Natural killer cell (primary cell): Measurements from ENCODE around the gene POLD4. TPM values are rescaled to one million over a fixed set of nuclear protein-coding genes. Genes with fewer than 3 reads are reported as not detected.

Experiments used
- ATAC-seq, 3 donors: fragments of 150-1000 bp in 2 of 3; fragments of 200-7000 bp in 1 of 3; cut with Tn5 transposase; 1 replicate in 1 of 3; 2 replicates in 2 of 3; pipeline ENCODE4 v1.10.0; 2021; ENCODE audit warnings: mild to moderate bottlenecking in 2 of 3, moderate library complexity in 2 of 3
- DNase-seq, 2 donors: peaks; one replicate each; pipeline versions ENCODE4 v3.0.0 to v3.0.0-alpha.2; 2013 to 2021; ENCODE audit warnings: mixed read lengths in 1 of 2
- H3K27ac ChIP-seq: one replicate; pipeline ENCODE4 v1.5.1; 2013; ENCODE audit warnings: mild to moderate bottlenecking, low read length
- H3K27me3 ChIP-seq: one replicate; pipeline ENCODE4 v1.6.1; 2013; ENCODE audit warnings: low read length; ENCODE audit not compliant: control insufficient read depth, insufficient read depth
- H3K36me3 ChIP-seq: one replicate; pipeline ENCODE4 v1.6.1; 2013; ENCODE audit warnings: low read length; ENCODE audit not compliant: control insufficient read depth, insufficient read depth
- H3K4me1 ChIP-seq: one replicate; pipeline ENCODE4 v1.6.1; 2013; ENCODE audit warnings: low read length; ENCODE audit not compliant: control insufficient read depth, insufficient read depth
- H3K4me3 ChIP-seq: one replicate; pipeline ENCODE4 v1.5.1; 2013; ENCODE audit warnings: low read length
- H3K9me3 ChIP-seq: one replicate; pipeline ENCODE4 v1.6.1; 2013; ENCODE audit warnings: low read length; ENCODE audit not compliant: control insufficient read depth, insufficient read depth
- H3K27ac Mint-ChIP-seq, 2 donors: one replicate each; pipeline ENCODE4 v1.8.0; 2022; ENCODE audit warnings: mild to moderate bottlenecking in 2 of 2, mixed read lengths in 2 of 2, moderate library complexity in 1 of 2
- H3K27me3 Mint-ChIP-seq, 2 donors: one replicate each; pipeline ENCODE4 v1.8.0; 2022; ENCODE audit warnings: low read depth in 2 of 2, mixed read lengths in 2 of 2
- H3K36me3 Mint-ChIP-seq: one replicate; pipeline ENCODE4 v1.8.0; 2022; ENCODE audit warnings: mixed read lengths
- H3K4me1 Mint-ChIP-seq, 2 donors: one replicate each; pipeline ENCODE4 v1.8.0; 2022; ENCODE audit warnings: mixed read lengths in 2 of 2
- H3K4me3 Mint-ChIP-seq: one replicate; pipeline ENCODE4 v1.8.0; 2022; ENCODE audit warnings: mild to moderate bottlenecking, moderate library complexity, mixed read lengths
- H3K9me3 Mint-ChIP-seq, 2 donors: one replicate each; pipeline ENCODE4 v1.8.0; 2022; ENCODE audit warnings: mixed read lengths in 2 of 2
- WGBS: methylation state at CpG from one replicate; pipeline ENCODE4 v1.1.7; 2013; ENCODE audit warnings: missing lambda C conversion rate; ENCODE audit not compliant: insufficient coverage; 5-methylcytosine and 5-hydroxymethylcytosine counted together
- intact Hi-C: fragments of 100-400 bp; cut with micrococcal nuclease; formaldehyde crosslinking; loops from one replicate; pipeline ENCODE4 v1.14.2; 2022
- total RNA-seq, 4 donors: library from RNA; stranded (reverse); fragments of 120-200 nt in 1 of 4; gene quantifications; one replicate each; pipeline versions ENCODE4 v1.2.3 to v1.2.4, GENCODE V29; 2013 to 2022
- TF ChIP-seq, protein P1 (sequence below): fragments of 200-600 bp; IDR thresholded peaks from one replicate; pipeline ENCODE4 v1.8.0; 2022; ENCODE audit warnings: antibody characterized with exemption

The POLD4 gene
- total RNA-seq, 3 donors from 2014 or later (not counting 1 experiment from before 2014, with no cell fraction given), result 45.8 to 63.7 (median 60.5) TPM

DNA sequence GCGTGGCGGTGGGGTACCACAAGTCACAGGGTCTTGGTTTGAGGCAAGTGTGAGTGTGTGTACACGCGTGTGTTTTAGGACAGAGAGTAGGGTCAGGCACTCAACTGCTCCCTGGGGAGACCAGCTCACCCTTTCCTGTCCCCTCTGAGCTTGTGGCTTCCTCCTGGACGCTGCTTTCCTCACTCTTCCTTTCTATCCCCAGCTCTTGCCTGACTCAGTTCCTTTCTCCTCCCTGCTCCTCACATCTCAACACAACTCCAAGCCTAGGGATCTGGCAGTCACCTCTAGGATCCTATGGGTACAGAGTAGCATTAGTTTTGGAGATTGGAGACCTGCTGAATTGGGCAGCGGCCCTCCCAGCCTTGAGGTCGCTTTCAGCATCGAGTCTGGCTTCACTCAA is 15.9 kb upstream of the POLD4 start:
- no peak for DNase-seq
- Mint-ChIP-seq H3K4me1 (peaks cover 68 to 85% of the 10 kb centered on the region in 2 donors), H3K27ac (peak overlapping the region in 1 of 2 donors; percentile 70), H3K9me3 (no peaks in the 10 kb centered on the region), H3K27me3 (peaks cover 3 to 11% of the 10 kb centered on the region in 2 donors), H3K4me3 (no peak overlapping the region), H3K36me3 (no peaks in the 10 kb centered on the region)
- Histone ChIP-seq H3K36me3 (no peaks in the 10 kb centered on the region), H3K27ac (no peak overlapping the region), H3K9me3 (no peaks in the 10 kb centered on the region), H3K4me3 (no peak overlapping the region), H3K4me1 (peaks cover 89% of the 10 kb centered on the region), H3K27me3 (peaks cover 3% of the 10 kb centered on the region)
- TF ChIP-seq, protein P1, sequence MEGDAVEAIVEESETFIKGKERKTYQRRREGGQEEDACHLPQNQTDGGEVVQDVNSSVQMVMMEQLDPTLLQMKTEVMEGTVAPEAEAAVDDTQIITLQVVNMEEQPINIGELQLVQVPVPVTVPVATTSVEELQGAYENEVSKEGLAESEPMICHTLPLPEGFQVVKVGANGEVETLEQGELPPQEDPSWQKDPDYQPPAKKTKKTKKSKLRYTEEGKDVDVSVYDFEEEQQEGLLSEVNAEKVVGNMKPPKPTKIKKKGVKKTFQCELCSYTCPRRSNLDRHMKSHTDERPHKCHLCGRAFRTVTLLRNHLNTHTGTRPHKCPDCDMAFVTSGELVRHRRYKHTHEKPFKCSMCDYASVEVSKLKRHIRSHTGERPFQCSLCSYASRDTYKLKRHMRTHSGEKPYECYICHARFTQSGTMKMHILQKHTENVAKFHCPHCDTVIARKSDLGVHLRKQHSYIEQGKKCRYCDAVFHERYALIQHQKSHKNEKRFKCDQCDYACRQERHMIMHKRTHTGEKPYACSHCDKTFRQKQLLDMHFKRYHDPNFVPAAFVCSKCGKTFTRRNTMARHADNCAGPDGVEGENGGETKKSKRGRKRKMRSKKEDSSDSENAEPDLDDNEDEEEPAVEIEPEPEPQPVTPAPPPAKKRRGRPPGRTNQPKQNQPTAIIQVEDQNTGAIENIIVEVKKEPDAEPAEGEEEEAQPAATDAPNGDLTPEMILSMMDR, result no peak
- intact Hi-C loops, result no loop called here
- no peak for ATAC-seq
- WGBS, result 68% methylated on average over 8 of the region's 8 CpGs

DNA sequence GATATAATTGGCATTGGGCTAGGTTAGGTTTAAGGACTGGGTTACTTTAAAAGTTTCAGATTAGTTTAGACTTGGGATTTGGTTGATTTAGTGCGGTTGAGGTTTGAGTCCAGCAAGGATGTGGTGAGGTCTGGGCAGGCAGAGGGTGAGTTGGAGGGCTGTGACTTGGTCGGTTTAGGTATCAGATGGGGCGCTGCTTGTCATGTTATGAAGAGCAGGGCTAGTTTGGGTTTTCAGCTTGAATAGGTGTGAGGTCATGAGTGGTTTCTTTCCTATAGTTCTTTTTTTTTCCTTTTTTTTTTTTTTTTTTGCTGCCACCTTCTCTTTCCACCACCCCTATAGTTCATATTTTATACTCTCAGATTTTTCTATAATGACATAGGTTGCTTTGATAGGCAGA is 15.3 kb upstream of the POLD4 start:
- peaks cover 89% of the 10 kb centered on the region for H3K4me1 ChIP-seq
- ATAC-seq, result peak; percentile 37 to 72 (median 45)
- peak overlapping the region; percentile 37 to 70 for H3K27ac Mint-ChIP-seq

DNA sequence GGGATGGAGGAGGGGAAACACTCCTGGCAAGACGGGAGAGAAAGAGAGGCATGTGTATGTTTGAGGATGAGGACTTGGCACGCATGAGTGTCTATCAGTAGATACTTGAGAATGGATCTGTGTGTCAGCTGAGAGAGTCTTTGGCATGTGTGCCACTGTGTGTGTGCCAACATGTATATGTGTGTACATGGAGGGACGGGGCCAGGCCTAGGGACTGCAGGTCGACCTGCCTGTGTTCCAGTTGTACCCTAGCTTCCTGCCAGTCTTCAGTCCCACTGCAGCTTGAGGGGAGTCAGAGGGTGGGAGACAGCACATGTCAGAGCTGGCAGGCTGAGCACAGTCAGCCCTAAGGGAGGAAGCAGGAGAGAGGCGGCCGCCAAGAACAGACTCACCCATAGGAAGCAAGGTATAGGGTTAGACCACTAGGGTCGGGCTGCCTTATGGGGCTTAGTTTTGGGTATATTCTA is 14.4 kb upstream of the POLD4 start:
- Histone ChIP-seq H3K4me3 (no peak overlapping the region), H3K36me3 (no peaks in the 10 kb centered on the region), H3K27ac (no peak overlapping the region), H3K27me3 (no peaks in the 10 kb centered on the region), H3K4me1 (peaks cover 87% of the 10 kb centered on the region), H3K9me3 (no peaks in the 10 kb centered on the region)
- intact Hi-C loops, result no loop called here
- Mint-ChIP-seq H3K27me3 (peaks cover 3 to 13% of the 10 kb centered on the region in 2 donors), H3K36me3 (no peaks in the 10 kb centered on the region), H3K27ac (peak overlapping the region in 1 of 2 donors; percentile 70), H3K4me1 (peaks cover 69 to 89% of the 10 kb centered on the region in 2 donors), H3K9me3 (no peaks in the 10 kb centered on the region), H3K4me3 (peak overlapping the region; percentile 64)
- DNase-seq (no peak), ATAC-seq (no peak)
- TF ChIP-seq, protein P1, result no peak
- 63% methylated on average over 7 of the region's 7 CpGs for WGBS

More for the DNA sequence above, 15.3 kb upstream of the POLD4 start:
- Mint-ChIP-seq H3K9me3 (no peaks in the 10 kb centered on the region), H3K4me1 (peaks cover 66 to 85% of the 10 kb centered on the region in 2 donors), H3K27me3 (peaks cover 3 to 11% of the 10 kb centered on the region in 2 donors), H3K4me3 (peak overlapping the region; percentile 64), H3K36me3 (no peaks in the 10 kb centered on the region)
- peak in 1 of 2 donors; percentile 56 for DNase-seq
- Histone ChIP-seq H3K27me3 (no peaks in the 10 kb centered on the region), H3K9me3 (no peaks in the 10 kb centered on the region), H3K4me3 (no peak overlapping the region), H3K36me3 (no peaks in the 10 kb centered on the region), H3K27ac (no peak overlapping the region)
- intact Hi-C loops, result no loop called here
- WGBS, result 5% methylated on average over 3 of the region's 3 CpGs
- TF ChIP-seq, protein P1, result no peak
